Measurements from ENCODE around the gene OR56A1.

Gene OR56A1

GRCh38 chr11:5986885-5987284 is 43.7 kb downstream of the OR56A1 start, which contains the start of gene OR52L1:
TSS of gene OR52L1 (minus strand) at chr11:5986985. CDS start at chr11:5986930, 55 bp downstream.
- DNase-seq = no peak

GRCh38 chr11:5983443-5983842 is 47.1 kb downstream of the OR56A1 start:
- no peak for DNase-seq

GRCh38 chr11:5973530-5973929 is 57.0 kb downstream of the OR56A1 start:
- DNase-seq = no peak

Data from hematopoietic multipotent progenitor cell treated with erythropoietin and hydrocortisone succinate and interleukin-3 and kit ligand, for 8 days (in vitro differentiated cells).